Measurements from ENCODE around the gene SLC6A1.

SLC6A1 gene

GRCh38 chr3:10973046-10973595 lies 19.4 kb upstream of the SLC6A1 start:
- TF ChIP-seq MAX (IDR thresholded peaks at IDR 0.05; ENCODE audit: low read depth, low read length) = no peak
- no peak for TF ChIP-seq MYC (IDR thresholded peaks at IDR 0.05; ENCODE audit: low read depth, low read length)
- no peak for TF ChIP-seq CTCF (IDR thresholded peaks at IDR 0.05; ENCODE audit: low read depth, low read length)
- TF ChIP-seq POLR2A (IDR thresholded peaks at IDR 0.05; ENCODE audit: extremely low read depth, insufficient read length) = no peak
- DNase-seq (ENCODE audit: low read depth) = no peak
- no peak overlapping the region for H3K4me3 ChIP-seq (ENCODE audit: low read depth, low read length)

- DNase-seq (ENCODE audit: low read depth) = no peak
- H3K4me3 ChIP-seq (ENCODE audit: low read depth, low read length) = no peak overlapping the region
- TF ChIP-seq MYC (IDR thresholded peaks at IDR 0.05; ENCODE audit: low read depth, low read length) = no peak
- TF ChIP-seq MAX (IDR thresholded peaks at IDR 0.05; ENCODE audit: low read depth, low read length) = no peak
- no peak for TF ChIP-seq POLR2A (IDR thresholded peaks at IDR 0.05; ENCODE audit: extremely low read depth, insufficient read length)
- no peak for TF ChIP-seq CTCF (IDR thresholded peaks at IDR 0.05; ENCODE audit: low read depth, low read length)
Observed at GRCh38 chr3:10974131-10974530, 18.4 kb upstream of the SLC6A1 start.

- H3K4me3 ChIP-seq (ENCODE audit: low read depth, low read length) = no peak overlapping the region
- DNase-seq (ENCODE audit: low read depth) = no peak
- no peak for TF ChIP-seq MYC (IDR thresholded peaks at IDR 0.05; ENCODE audit: low read depth, low read length)
- no peak for TF ChIP-seq POLR2A (IDR thresholded peaks at IDR 0.05; ENCODE audit: extremely low read depth, insufficient read length)
- no peak for TF ChIP-seq CTCF (IDR thresholded peaks at IDR 0.05; ENCODE audit: low read depth, low read length)
- TF ChIP-seq MAX (IDR thresholded peaks at IDR 0.05; ENCODE audit: low read depth, low read length) = no peak
Observed at GRCh38 chr3:10974746-10975375, 17.7 kb upstream of the SLC6A1 start.

- DNase-seq (ENCODE audit: low read depth) = no peak
- no peak for TF ChIP-seq POLR2A (IDR thresholded peaks at IDR 0.05; ENCODE audit: extremely low read depth, insufficient read length)
- TF ChIP-seq MYC (IDR thresholded peaks at IDR 0.05; ENCODE audit: low read depth, low read length) = no peak
- TF ChIP-seq CTCF (IDR thresholded peaks at IDR 0.05; ENCODE audit: low read depth, low read length) = no peak
- no peak for TF ChIP-seq MAX (IDR thresholded peaks at IDR 0.05; ENCODE audit: low read depth, low read length)
- no peak overlapping the region for H3K4me3 ChIP-seq (ENCODE audit: low read depth, low read length)
Observed at GRCh38 chr3:10975695-10976234, 16.8 kb upstream of the SLC6A1 start.

GRCh38 chr3:10976770-10977169 lies 15.8 kb upstream of the SLC6A1 start:
- no peak for DNase-seq (ENCODE audit: low read depth)
- no peak overlapping the region for H3K4me3 ChIP-seq (ENCODE audit: low read depth, low read length)
- no peak for TF ChIP-seq MAX (IDR thresholded peaks at IDR 0.05; ENCODE audit: low read depth, low read length)
- no peak for TF ChIP-seq MYC (IDR thresholded peaks at IDR 0.05; ENCODE audit: low read depth, low read length)

- H3K4me3 ChIP-seq (ENCODE audit: low read depth, low read length) = no peak overlapping the region
- TF ChIP-seq POLR2A (IDR thresholded peaks at IDR 0.05; ENCODE audit: extremely low read depth, insufficient read length) = no peak
- no peak for TF ChIP-seq MAX (IDR thresholded peaks at IDR 0.05; ENCODE audit: low read depth, low read length)
- TF ChIP-seq CTCF (IDR thresholded peaks at IDR 0.05; ENCODE audit: low read depth, low read length) = no peak
- TF ChIP-seq MYC (IDR thresholded peaks at IDR 0.05; ENCODE audit: low read depth, low read length) = no peak
- DNase-seq (ENCODE audit: low read depth) = no peak
Observed at GRCh38 chr3:10977892-10978510, 14.5 kb upstream of the SLC6A1 start.

All from NB4 (cell line).